Measurements from ENCODE around the gene GRM3.

The GRM3 gene

DNA sequence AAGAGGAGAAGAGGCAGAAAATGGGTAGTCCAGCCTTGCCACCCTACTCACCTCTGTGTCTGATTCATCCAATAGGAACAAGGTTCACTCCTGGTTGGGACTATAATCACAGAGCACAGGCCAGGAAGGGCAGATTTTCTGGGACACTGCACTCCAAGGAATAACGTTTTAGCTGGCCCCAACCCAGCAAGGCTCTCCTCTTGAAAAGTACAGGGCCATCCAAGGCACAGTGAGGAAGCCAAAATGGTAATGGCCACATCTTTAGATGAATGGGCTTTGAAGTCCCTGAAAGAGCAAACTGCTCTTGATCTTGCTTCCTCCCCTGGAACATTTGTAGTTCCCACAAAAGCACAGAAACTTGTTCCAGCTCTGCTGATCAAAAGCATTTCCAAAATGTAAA, 149.4 kb downstream of the GRM3 start:
- Mint-ChIP-seq H3K27ac (no peak overlapping the region), H3K9me3 (peaks cover 0 to 17% of the 10 kb centered on the region in 2 donors), H3K4me3 (no peak overlapping the region), H3K4me1 (no peaks in the 10 kb centered on the region), H3K27me3 (no peaks in the 10 kb centered on the region)
- no peak for ATAC-seq
- no peak for DNase-seq

DNA sequence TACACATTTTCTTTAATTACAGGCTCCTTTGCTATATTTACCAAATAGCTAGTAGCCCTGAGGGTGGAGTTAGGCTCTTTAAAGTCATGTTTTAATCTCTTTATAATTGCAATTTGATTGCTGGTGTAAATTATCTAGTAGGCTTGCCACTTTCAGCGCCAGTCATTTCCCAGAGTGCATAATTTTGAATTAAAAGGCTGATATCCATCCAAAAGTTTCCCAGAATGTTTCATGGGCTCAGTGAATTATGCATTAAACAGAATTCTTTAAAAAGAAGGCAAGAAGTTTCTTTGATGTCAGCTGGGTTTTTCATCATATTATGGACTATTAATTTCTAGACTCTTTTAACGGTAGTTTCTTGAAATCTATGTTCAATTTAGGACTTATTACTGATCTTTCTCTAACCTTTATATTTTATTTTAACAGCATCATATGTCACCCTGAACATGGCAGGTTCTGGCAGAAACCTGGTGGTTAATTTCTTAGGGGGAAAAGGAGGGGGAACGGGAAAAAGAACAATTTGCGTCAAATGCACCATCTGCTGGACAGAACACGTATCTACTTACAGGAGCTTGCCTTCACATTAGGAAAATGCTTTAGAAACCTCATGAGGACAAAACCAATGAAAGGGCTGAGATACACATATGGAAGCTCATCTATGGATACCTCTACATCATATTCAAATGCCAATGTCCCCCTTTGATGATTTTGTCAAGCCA, 171.1 kb downstream of the GRM3 start:
- H3K27ac Mint-ChIP-seq: peak overlapping the region in 1 of 2 donors; percentile 7
- ATAC-seq (no peak), DNase-seq (no peak)
- H3K4me3 Mint-ChIP-seq: no peak overlapping the region
- H3K27me3 Mint-ChIP-seq: peaks cover 5% of the 10 kb centered on the region
- no peaks in the 10 kb centered on the region for H3K4me1 Mint-ChIP-seq
- H3K9me3 Mint-ChIP-seq: no peaks in the 10 kb centered on the region

DNA sequence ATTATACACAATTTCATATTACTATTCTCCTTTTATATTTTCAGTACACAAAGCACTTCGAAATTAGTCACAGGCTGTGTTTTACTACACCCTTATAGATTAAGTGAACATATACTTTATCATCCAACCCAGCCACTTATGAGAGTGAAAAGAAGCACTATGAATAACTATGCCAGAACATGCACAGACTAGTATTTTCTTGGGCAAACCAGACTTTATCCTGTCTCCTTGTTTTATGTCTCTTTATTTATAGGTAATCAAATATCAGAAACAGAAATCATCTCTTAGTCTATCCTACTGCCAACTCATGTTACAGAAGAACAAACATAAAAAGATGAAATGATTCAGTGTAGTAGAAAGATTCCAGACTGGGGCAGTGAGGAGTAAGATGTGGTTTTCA, 171.8 kb downstream of the GRM3 start:
- Mint-ChIP-seq H3K27me3 (peaks cover 5% of the 10 kb centered on the region), H3K4me1 (no peaks in the 10 kb centered on the region)

DNA sequence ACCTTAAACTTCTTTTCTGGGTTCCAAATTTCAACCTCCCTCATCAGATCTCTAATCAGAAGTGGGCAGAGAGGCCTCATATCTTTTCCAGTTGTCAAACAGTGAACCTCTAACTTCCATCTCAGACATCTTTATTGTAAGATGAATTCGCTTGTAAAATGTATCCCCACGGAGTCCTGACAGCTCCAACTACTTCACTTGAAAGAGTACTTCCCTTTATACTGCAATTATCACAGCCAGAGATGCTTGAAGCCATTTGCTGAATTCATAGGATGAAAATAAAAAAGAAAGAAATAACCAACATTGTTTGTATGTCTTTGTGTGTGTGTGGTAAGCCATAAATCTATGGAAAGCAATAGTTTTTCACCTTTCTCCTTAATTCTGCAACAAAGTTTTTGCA, 175.2 kb downstream of the GRM3 start:
- Mint-ChIP-seq H3K4me3 (no peak overlapping the region), H3K27me3 (peaks cover 8% of the 10 kb centered on the region), H3K4me1 (no peaks in the 10 kb centered on the region), H3K27ac (no peak overlapping the region), H3K9me3 (no peaks in the 10 kb centered on the region)
- DNase-seq: no peak
- no peak for ATAC-seq

More for the DNA sequence above, 171.8 kb downstream of the GRM3 start:
- Mint-ChIP-seq H3K27ac (no peak overlapping the region), H3K4me3 (no peak overlapping the region), H3K9me3 (no peaks in the 10 kb centered on the region)
- ATAC-seq (no peak), DNase-seq (no peak)

DNA sequence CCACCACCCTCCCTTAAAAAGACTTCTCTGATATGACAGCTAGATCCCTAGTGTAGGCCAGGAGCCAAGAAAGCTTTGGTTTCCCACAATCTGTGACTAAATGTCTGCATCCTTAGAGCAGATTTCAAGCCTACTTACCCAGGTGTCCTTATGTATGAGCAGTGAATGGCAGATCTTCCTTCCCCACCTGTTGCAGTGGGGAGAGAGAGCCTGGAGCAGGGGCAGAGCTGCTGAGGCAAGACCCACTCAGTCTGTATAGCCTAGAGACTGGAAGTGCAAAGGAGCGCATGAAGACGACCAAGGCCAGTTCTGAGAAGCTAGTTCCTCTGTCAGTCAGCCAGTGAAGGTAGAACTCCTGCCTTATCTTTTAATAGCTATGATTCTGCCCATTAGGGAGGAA, 180.1 kb downstream of the GRM3 start:
- no peak for ATAC-seq
- H3K4me3 Mint-ChIP-seq: no peak overlapping the region
- peaks cover 8% of the 10 kb centered on the region for H3K27me3 Mint-ChIP-seq
- H3K4me1 Mint-ChIP-seq: no peaks in the 10 kb centered on the region
- no peaks in the 10 kb centered on the region for H3K9me3 Mint-ChIP-seq
- no peak overlapping the region for H3K27ac Mint-ChIP-seq
- no peak for DNase-seq

DNA sequence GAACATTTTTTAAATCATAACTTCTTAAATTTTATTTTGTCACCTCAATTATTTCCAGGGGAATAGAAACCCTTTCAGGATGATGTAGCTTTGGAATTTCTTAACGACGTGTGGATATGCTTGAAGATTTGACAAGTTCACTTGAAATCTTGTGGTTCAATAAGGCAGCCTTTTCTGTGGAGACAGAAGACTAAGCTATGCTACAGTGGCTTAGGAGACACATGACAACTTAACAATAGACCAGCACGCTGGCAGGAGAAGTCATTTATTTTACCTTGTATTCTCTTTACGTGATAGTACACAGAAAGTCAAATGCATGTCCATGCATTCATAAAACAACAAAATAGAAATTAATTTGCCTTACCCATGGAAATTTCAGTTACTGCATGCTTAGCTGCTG, 181.6 kb downstream of the GRM3 start:
- Mint-ChIP-seq H3K9me3 (no peaks in the 10 kb centered on the region), H3K4me3 (no peak overlapping the region), H3K4me1 (no peaks in the 10 kb centered on the region), H3K27me3 (peaks cover 8% of the 10 kb centered on the region), H3K27ac (no peak overlapping the region)
- ATAC-seq (no peak), DNase-seq (no peak)

DNA sequence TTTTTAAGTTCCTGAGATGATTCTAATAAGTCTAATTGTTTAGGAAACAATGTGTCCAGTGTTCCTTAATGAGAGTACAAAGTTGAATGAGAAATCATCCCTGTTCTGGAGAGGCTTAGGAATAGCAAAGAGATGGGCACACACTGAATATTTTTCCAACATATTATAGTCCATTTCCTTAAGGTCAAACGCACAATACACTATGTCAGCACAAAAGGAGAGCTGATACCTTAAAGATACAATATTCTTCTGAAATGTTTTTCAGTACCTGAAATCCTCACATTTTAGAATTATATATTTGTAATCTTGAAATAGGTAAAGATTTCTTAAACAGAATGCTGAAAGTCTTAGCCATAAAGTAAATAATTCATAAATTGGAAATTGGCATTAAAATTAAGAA, 183.2 kb downstream of the GRM3 start:
- Mint-ChIP-seq H3K4me1 (no peaks in the 10 kb centered on the region), H3K4me3 (no peak overlapping the region), H3K27me3 (peaks cover 8% of the 10 kb centered on the region), H3K9me3 (no peaks in the 10 kb centered on the region), H3K27ac (no peak overlapping the region)
- ATAC-seq (no peak), DNase-seq (no peak)

DNA sequence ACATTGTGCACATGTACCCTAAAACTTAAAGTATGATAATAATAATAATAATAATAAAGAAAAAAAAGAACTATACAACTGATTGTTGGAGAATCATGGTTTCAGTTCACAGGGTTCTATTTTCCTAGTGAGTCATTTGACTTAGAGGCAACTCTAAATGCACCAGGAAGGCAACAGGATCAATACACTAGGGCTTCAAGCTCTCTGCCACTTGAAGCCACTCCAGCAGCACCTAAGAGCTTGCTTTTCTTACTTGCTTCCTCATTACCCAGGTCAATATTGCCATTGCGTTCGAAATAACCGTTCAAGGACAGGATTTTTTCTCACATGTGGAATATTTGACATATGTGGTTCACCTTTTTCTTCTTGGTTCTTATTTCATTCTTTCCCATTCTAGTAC, 189.7 kb downstream of the GRM3 start:
- Mint-ChIP-seq H3K27me3 (no peaks in the 10 kb centered on the region), H3K4me1 (no peaks in the 10 kb centered on the region), H3K9me3 (no peaks in the 10 kb centered on the region), H3K4me3 (no peak overlapping the region), H3K27ac (no peak overlapping the region)
- DNase-seq (no peak), ATAC-seq (no peak)

DNA sequence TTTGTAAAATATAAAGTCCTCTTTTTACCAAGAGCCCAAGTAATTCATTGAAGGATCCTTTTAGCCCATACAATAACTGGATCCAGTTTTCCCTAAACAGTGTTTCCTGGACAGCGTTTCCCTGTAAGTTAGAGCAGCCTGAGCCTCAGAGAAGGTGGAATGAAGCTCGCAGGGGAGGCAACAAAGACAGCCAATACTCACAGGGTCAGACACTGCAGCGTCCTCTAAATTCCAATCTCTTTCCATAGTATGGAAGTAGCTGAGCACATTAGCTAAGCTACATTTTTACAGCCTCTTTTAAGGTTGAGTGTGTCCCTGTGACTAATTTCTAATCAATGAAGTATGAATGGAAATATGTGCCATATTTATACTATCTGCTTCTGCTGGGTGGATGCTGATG, 193.5 kb downstream of the GRM3 start:
- no peak overlapping the region for H3K27ac Mint-ChIP-seq
- no peaks in the 10 kb centered on the region for H3K4me1 Mint-ChIP-seq
- no peak overlapping the region for H3K4me3 Mint-ChIP-seq
- H3K27me3 Mint-ChIP-seq: no peaks in the 10 kb centered on the region
- ATAC-seq (no peak), DNase-seq (no peak)
- no peaks in the 10 kb centered on the region for H3K9me3 Mint-ChIP-seq

DNA sequence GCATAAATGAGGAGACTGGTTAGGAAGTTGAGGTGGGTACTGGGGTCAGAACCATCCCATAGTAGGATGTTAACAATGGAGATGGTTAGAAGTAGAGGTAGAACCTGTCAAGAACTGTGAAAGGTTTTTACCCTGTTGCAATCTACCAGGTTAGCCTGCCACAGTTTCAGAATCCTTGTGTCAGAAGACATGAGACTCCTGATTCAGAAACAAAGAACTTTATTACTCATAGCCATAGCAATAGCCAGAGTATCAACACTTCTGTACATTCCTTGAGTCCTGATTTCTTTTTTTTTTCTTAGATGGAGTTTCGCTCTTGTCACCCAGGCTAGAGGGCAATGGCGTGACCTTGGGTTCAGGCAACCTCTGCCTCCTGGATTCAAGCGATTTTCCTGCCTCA, 200.9 kb downstream of the GRM3 start:
- DNase-seq: no peak
- Mint-ChIP-seq H3K9me3 (no peaks in the 10 kb centered on the region), H3K4me3 (no peak overlapping the region), H3K27ac (no peak overlapping the region), H3K27me3 (peaks cover 8% of the 10 kb centered on the region), H3K4me1 (no peaks in the 10 kb centered on the region)
- peak; percentile 49 for ATAC-seq

DNA sequence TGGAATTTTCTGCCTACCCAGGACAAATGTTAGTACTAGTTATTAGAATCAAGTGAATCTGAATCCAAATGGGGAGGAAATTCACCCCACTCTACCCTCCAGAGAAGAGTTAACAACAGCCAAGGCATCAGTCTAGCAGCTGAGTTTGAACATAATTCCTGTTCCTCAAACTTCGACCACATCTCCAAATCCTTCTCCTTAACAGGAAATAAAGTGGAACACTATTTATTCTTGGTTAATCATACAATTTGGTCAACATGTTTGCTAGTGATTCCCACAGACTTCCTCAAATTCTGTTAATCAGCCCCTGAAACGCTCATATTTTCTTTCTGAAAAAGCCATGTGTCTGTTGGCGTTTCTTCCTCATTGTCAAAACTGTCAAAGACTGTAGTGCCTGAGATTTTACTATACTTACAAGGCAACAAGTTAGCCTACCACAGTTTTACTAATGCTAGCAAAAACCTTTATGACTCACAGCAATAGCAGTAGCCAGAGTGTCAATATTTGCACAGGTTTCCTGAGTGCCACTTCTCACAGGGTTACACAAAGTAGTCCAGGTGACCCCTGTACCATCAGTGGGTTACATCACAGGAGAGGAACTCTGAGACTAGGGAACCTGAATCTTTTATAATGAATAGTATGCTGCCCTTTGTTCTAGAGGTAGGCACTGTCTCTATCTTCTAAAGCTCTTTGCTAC, 202.9 kb downstream of the GRM3 start:
- H3K27ac Mint-ChIP-seq: no peak overlapping the region
- H3K4me1 Mint-ChIP-seq: no peaks in the 10 kb centered on the region
- no peak for DNase-seq
- H3K4me3 Mint-ChIP-seq: no peak overlapping the region
- no peaks in the 10 kb centered on the region for H3K9me3 Mint-ChIP-seq
- no peak for ATAC-seq
- H3K27me3 Mint-ChIP-seq: peaks cover 8% of the 10 kb centered on the region

DNA sequence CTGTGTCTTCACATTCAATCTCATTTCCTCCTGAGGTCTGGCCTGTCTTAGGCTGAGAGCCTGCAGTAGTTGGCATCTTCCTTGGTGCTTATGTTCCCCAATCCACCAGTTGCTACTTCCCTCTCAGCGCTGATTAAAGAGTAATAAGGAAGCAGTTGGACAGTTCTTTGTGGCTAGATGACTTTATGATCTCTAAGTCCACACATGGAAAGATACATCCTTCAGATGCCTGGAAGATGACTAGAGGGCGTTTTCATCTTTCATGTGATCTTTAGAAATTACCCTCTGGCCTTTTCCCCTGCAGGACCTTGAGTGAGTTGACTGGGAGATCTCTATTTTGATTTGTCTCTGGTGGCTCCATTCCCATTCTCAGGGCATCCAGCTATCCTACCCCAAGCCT, 204.5 kb downstream of the GRM3 start:
- DNase-seq (no peak), ATAC-seq (no peak)
- Mint-ChIP-seq H3K27me3 (peaks cover 8% of the 10 kb centered on the region), H3K27ac (no peak overlapping the region), H3K4me1 (no peaks in the 10 kb centered on the region), H3K4me3 (no peak overlapping the region), H3K9me3 (no peaks in the 10 kb centered on the region)

DNA sequence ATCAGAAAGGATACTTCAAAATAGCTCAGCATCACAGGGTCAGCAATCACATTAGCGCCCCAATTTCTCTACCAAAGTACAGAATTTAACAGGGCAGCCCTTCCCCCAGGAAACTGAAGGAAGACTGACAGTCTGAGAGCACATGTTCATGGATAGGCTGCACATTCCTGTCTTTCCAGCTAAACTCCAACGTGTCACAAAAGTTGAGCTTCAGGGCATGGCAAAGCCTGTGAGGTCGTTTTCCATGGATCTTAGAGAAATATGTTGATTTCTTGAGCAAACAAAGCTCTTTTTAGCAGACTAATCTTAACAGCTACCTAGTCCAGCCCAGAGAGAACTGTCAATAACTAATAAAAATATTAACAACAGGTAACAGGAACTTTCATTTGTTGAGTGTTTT, 207.9 kb downstream of the GRM3 start:
- no peaks in the 10 kb centered on the region for H3K4me1 Mint-ChIP-seq
- no peak for ATAC-seq
- no peak for DNase-seq
- H3K27me3 Mint-ChIP-seq: peaks cover 2% of the 10 kb centered on the region
- no peak overlapping the region for H3K27ac Mint-ChIP-seq
- no peak overlapping the region for H3K4me3 Mint-ChIP-seq
- H3K9me3 Mint-ChIP-seq: no peaks in the 10 kb centered on the region

DNA sequence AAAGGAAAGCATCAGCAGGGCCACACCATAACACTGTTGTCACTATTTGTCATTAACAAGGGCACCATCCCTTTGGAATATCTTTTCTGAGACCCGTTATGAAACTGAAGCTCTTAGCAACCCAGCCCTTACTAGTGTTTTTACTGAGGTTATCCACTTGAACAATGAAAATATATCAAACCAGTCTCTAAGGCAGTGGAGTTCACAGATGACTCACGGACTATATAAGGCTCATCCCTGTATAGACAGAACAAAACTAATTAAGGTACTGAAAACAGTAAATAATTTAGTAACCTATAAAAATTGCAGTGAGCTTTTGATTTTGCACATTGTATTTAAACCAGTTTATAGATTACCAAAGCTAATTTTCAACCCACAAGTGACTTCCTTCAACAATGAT, 219.7 kb downstream of the GRM3 start:
- no peaks in the 10 kb centered on the region for H3K9me3 Mint-ChIP-seq
- ATAC-seq (no peak), DNase-seq (no peak)
- H3K27me3 Mint-ChIP-seq: no peaks in the 10 kb centered on the region
- no peaks in the 10 kb centered on the region for H3K4me1 Mint-ChIP-seq
- no peak overlapping the region for H3K27ac Mint-ChIP-seq
- no peak overlapping the region for H3K4me3 Mint-ChIP-seq

DNA sequence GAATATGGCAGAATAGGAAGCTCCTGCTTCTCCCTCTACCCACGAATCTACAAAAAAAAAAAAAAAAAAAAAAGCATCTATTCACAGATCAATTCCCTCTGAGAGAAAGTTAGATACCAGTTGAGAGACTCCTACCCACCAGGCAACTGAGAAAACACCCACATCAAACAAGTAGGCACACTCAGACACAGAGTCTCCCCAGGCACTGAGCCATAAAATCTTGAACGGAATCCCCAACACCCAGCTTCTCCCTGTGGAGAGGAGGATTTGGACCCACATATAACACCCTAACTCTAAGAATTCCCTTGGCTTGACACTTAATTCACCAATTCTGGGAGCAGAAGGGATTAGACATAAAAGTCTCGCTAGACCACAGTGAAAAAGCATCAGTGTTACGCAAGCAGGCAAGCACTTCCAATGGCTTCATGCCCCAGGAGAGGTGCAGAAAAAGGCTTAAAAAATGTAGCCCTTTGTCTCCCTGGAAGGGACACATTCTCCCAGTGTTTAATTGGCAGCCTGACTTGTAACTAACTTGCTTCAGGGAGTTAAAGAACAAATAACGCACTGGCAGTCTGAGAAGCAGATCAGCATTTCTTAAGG, 223.6 kb downstream of the GRM3 start:
- no peak overlapping the region for H3K4me3 Mint-ChIP-seq
- no peaks in the 10 kb centered on the region for H3K27me3 Mint-ChIP-seq
- H3K4me1 Mint-ChIP-seq: no peaks in the 10 kb centered on the region
- DNase-seq (no peak), ATAC-seq (no peak)
- H3K27ac Mint-ChIP-seq: no peak overlapping the region
- peaks cover 0 to 7% of the 10 kb centered on the region in 2 donors for H3K9me3 Mint-ChIP-seq

DNA sequence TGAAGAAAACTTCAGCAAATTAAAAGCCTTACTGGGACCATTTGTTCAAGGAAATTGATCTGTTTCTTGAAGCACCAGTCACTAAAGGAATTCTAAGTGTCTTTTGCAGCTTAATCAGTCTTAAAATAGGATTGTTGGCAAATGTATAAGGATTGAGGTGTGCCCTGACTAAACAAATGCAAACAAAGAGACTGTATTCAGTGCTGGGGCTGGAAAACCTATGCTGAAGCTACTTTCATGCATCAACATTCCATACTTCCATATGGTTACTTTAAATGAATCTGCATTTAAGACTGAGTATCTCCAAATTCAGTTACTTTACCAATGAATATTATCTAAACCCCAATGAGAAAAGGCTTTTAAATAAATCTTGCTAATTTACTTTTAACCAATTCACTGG, 232.4 kb downstream of the GRM3 start:
- no peak overlapping the region for H3K4me3 Mint-ChIP-seq
- H3K4me1 Mint-ChIP-seq: no peaks in the 10 kb centered on the region
- no peak overlapping the region for H3K27ac Mint-ChIP-seq
- no peak for DNase-seq
- no peaks in the 10 kb centered on the region for H3K9me3 Mint-ChIP-seq
- no peak for ATAC-seq
- H3K27me3 Mint-ChIP-seq: no peaks in the 10 kb centered on the region

Measured in stimulated activated naive CD8-positive, alpha-beta T cell treated with anti-CD3 and anti-CD28 coated beads, Interleukin-15, amount 100 ng/mL, for 72 hours (primary cell).